Stimulated activated CD8-positive, alpha-beta memory T cell treated with anti-CD3 and anti-CD28 coated beads, Interleukin-7, amount 100 ng/mL, for 4 hours (primary cell): ENCODE results near the gene FEV.
A peak's percentile ranks its signal among the peaks of the same experiment; 100 is the strongest.

Experiments
- DNase-seq, 2 donors: peaks; one replicate each; pipeline ENCODE4 v3.0.0-alpha.2; 2020; ENCODE audit warnings: low read depth in 2 of 2

The FEV gene

DNA sequence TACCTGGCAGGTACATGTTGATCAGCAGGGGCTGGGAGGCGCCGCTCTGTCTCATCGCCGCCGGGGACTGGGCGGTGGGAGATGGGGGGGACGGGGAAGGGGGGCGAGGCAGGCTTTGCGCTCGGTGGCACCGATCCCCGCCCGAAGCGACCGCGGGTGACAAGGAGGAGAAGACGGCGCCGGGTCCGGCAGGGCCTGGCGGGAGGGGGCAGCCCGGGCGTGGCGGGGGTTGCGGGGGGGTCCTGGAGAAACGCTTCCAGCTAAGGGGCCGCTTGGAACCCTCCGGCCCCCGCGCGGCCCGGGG, at the start of gene FEV:
Gene FEV (minus strand): TSS at position 164 of the 304 bp plus-strand sequence. CDS start 109 bp downstream, at position 55.
- no peak for DNase-seq

DNA sequence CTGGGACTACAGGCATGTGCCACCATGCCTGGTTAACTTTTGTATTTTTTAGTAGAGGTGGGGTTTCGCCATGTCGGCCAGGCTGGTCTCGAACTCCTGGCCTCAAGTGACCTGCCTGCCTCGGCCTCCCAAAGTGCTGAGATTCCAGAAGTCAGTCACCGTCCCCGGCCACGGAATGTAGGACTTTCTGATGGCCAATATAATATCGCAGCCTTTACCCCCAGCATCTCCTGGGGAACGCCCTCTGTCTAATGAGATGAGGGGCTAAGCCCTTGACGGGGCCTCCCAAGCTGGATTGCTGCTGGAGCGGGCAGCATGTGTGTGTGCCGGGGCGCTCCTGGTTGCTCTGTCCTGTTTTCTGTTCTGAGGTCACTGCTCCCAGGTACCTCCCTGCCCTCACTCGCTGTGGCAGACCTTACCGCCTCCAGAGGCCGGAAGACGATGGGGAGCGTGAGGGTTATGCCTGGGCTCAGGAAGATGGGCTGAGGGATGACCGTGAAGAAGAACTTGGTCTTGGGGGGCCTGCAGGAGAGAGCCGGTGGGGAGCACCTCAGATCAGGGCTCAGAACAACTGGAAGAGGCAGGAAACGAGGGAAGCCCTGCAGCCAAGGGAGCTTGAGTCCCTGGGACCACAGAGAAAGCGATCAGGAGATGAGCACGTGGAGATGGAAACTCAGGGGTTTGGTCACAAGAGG, 47.2 kb upstream of the FEV start:
- DNase-seq = no peak

DNA sequence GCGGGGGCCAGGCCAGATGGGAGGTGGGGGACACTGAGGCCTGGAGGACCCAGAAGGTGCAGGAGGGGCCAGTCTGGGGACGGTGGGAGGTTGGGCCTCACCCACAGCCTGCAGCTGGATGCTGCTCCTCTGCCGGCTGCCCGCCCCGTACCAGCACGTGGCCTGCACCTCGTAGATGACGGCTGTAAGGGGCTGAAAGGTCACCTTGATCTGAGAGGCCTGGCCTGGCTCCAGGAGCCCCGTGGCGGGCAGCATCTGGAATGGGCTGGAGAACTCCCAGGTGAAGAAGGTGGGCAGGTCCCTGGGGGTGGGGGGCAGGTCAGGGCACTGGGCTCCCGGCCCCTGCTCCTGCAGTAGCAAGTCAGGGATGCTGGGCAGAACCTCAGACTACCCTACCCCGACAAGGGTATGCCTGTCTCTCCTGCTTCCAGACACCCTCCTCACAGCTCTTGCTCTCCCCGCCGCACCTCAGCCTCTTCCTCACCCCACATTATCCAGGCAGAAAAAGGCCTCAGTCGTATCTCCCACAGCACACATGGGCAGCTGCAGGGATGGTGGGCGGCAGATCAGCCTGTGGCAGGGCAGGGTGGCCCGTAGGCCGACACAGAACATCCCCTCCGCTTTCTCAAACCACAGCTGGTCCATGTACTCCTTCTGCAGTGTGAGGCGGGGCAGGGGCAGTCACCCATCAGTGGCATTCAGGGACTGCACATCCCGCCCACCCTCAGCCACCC, 46.2 kb upstream of the FEV start:
- no peak for DNase-seq

DNA sequence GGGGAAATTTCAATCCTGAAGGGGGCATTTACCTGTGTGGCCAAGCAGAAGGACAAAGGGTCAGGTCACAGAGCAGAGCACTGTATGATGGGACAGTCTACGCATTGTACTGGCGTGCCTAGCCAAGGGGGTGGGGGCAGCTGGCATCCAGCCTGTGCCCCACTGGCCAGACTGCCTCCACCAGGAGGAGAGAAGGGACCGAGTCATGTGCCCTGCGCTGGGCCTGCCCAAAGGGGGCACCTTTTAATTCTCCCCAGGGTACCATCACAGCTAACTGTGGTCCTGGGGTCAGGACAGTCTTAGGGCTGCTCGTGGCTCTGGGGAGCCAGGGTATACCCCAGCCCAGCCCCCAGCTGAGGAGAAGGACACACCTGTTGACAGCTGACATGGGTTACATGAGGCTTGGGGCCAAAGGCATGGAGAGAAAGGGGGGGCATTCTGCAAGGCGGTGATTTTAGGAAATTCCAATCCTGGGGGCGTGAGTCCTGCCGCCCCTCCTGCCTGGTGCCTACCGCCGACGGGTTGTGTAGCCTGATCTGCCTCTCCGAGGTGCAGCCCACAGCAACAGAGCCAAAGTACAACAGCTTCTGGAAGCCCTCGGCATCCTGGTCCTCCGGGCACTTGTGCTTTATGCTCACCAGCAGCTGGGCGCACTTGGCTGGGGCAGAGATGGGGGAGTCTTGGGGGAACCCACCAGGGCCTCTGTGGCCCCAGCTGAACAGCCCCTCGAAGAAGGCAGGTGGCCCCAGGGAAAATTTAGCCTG, 45.4 kb upstream of the FEV start:
- DNase-seq = no peak

DNA sequence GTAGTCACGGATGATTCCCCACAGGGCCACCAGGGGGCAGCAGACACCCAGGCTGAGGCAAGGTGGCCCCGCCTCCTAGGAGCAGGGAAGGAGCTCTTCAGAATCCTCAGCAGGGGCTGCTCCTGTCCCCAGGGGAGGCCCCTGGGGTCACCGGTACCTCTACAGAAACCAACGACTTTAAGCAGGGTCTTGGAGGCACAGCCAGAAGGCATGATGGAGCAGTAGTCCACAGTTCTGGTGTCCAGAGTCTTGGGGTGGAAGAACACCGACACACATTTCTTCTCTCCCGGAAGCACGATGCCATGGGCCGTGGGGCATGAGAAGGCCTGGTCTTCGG, 44.8 kb upstream of the FEV start:
- peak; percentile 55 to 57 for DNase-seq

DNA sequence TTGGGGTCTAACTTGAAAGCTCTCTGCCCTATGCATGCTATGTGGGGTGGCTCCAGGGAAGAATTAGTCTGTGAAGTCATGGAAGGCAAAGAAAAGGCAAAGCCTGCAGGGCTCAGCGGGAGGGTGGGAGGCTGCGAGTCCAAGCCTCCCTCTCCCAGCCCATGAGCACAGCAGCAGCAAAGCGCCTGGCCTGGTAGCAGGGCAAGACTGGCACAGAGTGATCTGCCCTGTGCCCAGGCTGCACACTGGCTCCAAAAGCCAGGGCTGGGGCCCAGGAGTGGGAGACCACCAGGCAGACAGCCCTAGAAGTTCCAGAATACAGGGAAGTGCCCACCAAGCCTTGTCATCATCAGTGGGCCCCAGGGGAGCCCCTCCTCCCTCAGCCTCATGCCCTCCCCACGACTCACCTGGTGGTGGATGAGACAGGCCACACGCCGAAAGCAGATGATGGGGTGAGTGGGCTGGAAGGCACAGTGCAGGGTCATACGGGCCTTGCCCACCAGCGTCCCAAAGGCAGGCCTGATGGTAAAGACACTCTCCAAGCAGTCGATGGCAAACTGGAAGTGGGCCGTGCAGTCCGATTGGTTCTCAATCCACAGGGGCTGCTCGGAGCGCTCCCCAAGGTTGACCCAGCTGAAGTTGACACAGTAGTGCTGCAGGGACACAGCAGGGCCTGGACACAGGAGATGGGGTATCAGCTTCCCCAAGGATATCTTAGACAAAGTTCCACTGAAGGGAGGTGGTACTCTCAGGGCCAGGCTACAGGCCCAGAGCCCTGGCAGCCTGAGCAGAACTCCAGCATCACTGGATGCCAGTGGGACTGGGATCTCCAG, 44.2 kb upstream of the FEV start:
- DNase-seq = no peak

DNA sequence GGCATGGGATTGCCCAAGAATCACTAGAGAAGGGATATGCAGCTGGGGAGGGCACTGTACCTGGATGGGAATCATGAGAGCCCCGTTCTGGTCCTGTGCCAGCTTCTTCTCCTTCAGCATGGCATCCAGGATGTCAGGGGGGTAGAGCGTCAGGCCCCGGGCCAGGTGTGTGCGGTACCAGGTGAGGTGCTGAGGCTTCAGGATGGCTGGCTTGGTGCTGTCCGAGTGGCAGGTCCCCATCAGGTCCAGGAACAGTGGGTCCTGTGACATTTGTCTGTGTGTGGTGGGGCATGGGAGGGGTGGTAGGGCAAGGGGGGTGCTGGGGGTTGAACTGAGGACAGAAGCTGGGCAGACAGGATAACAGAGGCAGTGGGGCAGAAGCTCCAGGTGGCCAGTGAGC, 43.2 kb upstream of the FEV start:
- DNase-seq = no peak

DNA sequence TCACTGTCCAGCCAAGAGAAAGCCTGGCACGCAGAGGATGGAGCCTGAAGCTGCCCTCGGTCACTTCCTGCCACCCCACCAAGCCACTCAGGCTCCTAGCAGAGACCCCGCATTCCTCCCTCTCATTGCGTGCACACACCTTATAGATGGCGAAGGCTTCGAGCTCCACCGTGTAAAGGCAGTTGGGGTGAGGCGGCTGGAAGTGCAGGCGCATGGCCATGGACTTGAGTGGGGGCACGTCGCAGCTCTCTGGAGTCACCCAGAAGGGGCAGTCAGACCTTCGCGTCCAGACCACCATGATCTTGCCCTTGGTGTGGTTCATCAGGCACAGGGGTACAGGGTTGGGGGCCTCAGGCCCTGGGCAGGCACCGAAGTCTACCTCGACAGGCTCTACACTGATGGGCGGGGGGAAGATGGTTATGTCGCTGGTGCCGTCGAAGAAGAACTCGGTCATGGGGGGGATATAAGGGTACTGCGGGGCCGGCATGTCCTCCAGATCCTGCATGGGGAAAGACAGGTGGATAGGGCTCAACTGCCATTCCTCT, 42.6 kb upstream of the FEV start:
- no peak for DNase-seq

DNA sequence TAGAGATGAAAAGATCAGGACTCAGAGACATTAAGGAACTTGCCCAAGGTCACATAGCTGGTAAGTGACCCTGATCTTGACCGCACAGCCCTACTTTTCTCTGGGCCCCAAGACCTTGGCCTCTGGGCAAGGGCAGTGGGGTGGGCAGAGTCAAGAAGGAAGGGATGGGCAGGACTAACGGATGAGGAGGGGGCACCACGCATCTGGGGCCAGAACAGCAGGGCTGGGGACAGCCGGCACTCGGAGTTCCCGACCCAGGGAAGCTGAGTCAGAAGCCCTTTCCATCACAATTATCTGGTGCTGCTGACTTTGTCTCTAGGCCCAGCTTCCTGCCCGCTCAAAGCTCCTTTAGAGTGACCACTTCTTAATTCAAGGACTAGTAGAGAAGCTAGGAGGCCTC, 42.0 kb upstream of the FEV start:
- no peak for DNase-seq

DNA sequence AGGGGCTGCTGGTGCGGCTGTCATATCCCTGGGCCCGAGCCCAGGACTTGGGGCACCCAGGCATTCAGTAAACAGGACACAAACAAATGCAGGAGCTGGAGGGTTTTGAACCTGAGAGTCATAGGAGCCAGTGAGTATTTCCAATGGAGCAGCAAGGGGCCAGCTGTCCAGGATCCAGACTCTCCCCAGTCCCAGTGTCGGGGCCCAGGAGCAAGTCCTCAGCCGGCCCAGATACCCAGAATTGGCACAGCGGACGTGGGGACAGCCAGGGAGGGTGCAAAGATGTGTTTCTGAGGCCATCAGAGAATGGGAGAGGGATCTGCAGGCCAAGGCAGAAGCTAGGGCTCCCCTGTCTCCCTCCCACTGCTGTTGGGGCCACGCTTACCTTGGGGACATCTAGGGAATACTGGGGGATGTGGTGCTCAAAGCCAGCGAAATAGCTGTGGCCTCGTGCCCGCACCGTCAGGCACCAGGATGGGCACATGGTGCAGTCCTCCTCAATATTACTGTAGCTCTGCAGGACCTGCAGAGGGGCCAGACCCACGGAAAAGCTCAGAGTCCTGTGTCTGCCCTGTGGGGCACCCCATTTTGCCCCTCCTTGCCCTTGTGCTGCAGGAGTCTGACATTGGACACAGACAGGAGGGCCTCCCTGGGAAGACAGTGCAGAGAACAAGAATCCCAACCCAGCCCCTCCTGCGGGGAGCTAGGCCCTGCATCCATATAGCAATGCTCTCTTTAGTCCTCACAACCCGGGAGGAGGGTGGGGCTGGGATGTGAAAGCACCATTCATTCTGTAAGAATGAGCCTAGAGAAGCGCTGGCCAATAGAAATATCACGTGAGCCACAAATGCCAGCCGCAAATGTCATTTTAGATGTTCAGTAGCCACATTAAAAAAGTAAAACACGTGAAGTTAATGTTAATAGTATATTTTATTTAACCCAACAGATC, 40.9 kb upstream of the FEV start:
- DNase-seq = no peak

DNA sequence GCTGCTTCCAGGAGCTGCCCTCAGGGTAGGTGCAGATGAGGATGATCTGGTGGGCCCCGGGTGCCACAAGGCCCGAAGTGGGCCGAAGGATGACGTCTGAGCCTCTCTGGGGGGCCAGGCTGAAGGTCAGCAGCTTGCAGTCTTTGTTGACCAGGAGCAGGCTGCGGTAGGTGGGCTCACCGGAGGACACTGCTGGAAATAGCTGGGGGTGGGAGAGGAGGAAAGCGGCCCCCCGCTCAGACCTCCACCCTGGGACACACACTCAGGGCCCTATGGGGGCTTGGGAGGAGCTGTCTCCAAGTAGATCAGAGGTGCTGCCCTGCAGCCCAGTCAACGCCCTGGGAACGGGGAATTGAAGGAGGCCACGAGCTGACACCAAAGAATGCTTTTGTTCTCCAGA, 39.1 kb upstream of the FEV start:
- DNase-seq = no peak

DNA sequence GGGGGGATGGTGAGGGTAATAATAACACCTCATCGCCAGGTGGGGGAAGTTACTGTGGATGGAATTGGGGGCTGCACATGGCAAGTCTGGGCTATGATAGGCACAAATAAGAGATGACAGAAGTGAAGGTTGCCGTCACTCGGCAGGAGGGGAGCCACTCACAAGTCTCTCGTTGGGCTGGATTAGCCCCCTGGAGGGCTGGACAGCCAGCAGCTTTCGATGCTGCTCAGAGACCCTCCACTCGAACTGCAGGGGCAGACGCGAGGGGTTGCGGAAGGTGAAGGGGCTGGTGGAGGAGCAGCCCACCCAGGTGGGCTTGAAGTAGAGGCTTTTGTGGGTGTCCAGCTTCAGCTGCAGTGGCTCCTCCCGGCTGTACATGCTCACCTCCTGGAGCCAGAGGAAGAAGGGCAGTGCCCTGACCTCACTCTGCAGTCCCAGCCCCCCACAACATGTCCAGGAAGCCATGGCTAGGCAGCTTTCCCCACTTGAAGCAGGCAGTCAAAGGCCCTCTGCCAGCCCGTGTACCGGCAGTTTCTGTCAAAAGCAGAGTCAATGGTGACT, 38.1 kb upstream of the FEV start:
- DNase-seq = no peak

DNA sequence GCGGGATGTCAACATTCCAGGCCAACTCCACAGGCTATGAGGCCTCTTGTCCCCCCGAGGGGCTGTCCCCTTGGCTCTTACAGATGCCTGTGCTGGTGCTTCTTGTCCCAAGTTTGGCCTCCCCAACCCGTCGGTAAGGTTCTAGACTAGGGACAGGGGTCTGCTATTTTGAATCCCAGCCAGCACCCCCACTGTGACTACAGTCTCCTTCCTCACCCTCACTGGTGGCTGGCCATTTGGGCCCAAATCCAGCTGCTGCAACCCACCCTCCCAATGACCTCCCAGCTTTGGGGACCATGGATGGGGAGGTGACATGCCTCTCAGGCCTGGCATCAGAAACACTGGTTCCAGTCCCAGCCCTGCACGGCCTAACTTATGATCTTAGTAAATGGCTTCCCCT, 37.6 kb upstream of the FEV start:
- DNase-seq = no peak

DNA sequence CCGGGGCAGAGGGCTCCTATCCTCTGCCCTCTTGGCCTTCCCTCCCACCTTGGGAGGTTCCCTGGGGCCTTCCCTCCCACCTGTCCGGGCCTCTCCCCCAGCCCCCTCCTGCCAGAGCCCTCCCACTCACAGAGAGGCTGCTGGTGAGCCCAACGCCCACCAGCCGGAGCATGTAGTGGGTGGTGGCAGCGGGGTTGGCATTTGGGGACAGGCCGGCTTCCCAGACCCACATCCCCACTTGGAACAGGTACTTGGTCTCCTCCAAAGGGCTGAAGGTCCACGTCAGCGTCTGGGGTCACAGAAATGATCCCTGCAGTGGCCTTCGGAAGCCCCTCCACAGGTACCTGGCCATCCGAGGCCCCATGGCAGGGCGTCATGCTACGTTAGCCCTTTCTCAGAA, 37.1 kb upstream of the FEV start:
- DNase-seq = no peak

DNA sequence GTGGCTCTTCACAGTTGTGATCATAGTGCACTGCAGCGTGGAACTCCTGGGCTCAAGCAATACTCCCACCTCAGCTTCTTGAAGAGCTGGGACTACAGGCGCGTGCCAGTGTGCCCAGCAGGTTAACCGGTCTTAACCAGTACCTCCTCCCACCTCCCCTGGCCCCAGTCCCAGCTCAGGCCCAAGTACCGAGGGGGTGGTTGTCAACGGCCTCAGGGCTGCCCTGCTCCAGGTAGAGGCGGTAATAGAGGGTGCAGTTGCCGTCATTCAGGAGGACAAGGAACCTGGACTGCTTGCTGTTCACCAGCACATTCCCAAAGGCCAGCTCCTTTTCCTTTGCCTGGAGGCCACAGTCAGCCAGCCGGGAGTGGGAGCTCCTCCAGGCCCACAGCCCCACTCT, 36.6 kb upstream of the FEV start:
- DNase-seq = no peak

DNA sequence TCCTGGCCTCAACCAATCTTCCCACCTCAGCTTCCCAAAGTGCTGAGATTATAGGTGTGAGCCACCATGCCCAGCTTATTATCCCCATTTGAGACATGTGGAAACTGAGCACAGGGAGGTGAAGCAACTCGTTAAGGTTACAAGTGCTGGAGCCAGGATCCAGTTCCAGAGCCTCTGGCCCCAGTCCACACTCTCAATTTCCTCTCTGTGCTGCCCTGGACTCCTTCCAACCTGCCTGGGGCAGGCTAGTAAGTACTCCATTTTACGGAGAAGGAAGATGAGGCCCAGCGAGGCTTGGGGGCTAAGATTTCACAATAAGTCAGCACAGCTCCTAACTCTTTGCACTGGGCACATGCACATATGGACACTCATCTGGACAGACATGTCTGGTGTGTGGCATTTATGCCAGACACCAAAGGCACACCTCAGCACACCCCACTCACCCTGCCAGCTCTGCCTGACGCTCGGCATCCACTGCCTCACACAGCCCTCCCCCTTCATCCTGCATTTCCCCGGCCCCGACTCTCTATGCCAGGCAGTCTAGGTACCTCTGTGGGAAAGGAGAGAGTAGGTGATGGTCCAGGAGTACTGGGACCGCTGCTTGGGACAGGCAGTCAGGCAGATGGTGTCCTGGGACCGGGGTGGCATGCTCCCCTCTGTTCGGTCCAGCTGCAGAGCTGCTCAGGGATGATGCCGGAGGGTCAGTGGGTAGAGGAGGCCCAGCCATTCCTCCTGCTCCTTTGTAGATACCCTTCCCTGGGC, 35.8 kb upstream of the FEV start:
- DNase-seq = no peak

DNA sequence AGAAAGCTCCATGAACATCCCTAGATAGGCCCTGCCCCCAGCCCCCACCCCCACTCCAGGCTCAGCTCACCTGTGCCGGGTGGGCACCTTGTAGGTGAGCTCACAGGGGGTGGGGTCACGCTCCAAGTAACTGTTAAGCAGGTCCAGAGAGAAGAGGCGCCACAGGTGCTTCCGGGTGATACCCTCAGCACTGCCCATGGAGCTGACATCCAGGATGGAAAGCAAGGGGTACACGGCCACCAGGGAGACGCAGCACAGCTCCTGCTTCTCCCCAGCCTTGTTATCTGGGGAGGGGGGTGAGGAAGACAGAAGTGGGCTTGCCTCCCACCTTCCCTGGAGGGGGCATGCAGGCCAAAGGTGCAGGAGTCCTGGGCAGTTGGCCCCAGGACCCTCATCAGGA, 34.5 kb upstream of the FEV start:
- DNase-seq = no peak

DNA sequence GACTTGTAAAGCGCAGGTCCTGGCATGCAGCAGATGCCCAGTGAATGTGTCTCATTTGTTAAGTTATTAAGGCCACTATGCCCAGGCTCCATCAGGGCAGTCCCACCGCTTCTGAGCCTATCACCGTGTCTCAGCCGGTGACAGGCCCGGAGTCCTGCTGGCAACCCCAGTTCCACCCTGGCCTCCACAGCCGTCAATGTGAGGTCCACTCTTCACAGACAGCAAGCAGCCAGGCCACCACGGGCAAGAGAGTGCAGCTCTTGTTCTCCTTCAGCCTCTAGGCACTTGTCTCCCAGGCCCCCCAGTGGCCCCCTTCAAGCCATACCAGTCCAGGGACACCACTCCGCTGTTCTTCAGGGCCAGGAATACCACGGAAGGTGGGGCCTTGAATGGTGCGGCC, 33.7 kb upstream of the FEV start:
- no peak for DNase-seq

DNA sequence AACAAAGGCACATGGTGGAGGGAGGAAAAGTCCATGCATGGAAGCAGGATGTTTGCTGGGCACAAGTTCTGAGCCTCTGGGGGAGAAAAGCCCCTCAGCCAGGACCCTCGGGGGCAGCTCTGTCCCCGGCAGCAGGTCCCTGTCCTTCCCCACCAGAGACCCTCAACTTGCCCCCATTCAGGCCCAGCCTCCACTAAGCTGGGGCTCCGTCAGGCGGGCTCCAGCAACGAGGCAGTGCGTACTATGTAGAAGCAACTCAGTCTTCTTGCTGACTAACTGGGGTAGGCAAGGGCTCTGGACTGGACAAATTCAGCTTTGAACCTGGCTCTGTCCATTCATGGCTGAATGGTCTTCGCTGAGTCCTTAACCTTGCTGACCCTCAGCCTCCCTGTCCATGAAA, 33.3 kb upstream of the FEV start:
- DNase-seq = no peak
